ENCODE results near the gene NCAM1. TPM values are rescaled to one million over a fixed set of nuclear protein-coding genes. Genes with fewer than 3 reads are reported as not detected.

The NCAM1 gene
- polyA plus RNA-seq, 1 donor (not counting 4 experiments of a cell fraction or from before 2014, with no cell fraction given): 0.04 TPM

DNA sequence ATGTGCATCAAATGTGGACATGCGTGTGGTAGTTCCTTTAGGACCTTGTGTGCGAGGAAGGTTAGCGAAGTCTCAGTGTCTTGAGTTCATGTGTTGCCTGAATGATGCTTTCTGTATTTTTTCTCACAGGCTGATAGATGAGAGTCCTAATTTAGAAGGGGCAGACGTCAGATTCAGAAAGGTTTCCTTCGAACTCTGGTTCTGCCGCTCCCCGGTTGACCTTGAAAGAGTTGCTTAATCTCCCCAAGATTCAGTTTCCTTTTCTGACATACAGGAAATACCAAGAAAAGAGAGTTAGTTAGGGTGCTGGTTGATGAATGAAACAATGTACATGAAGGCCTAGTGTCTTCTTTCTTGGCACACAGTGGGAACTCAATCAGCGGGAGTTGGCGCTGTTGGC is 317.3 kb downstream of the NCAM1 start:
- TF ChIP-seq, protein P1, sequence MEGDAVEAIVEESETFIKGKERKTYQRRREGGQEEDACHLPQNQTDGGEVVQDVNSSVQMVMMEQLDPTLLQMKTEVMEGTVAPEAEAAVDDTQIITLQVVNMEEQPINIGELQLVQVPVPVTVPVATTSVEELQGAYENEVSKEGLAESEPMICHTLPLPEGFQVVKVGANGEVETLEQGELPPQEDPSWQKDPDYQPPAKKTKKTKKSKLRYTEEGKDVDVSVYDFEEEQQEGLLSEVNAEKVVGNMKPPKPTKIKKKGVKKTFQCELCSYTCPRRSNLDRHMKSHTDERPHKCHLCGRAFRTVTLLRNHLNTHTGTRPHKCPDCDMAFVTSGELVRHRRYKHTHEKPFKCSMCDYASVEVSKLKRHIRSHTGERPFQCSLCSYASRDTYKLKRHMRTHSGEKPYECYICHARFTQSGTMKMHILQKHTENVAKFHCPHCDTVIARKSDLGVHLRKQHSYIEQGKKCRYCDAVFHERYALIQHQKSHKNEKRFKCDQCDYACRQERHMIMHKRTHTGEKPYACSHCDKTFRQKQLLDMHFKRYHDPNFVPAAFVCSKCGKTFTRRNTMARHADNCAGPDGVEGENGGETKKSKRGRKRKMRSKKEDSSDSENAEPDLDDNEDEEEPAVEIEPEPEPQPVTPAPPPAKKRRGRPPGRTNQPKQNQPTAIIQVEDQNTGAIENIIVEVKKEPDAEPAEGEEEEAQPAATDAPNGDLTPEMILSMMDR (optimal IDR thresholded peaks at IDR 0.05 in 1 of 3, IDR thresholded peaks at IDR 0.05 in 1 of 3, conservative IDR thresholded peaks at IDR 0.05 in 1 of 3; ENCODE audit: extremely low read depth in 1 of 3, insufficient read depth in 2 of 3, low read length in 3 of 3): no peak
- no peak for TF ChIP-seq EZH2 (IDR thresholded peaks at IDR 0.05; ENCODE audit: low read length)

DNA sequence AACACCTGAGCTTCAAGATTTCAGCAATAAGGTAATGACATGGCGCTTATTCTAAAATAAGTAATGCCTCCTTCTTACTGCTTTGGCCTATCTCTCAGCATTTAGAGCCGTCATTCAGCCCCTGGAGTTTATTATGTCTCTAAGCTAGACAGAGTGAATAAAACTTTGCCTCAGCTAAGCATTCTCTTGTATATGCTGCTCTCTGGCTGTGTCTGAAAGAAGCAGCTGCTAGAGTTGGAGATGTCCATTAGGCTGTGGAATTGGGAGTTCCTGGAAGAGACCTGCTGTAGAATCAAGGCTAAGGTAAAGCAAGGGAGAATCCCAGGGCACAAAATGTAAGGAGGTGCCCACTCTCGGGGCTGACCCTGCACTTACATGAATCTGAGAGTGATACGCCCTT is 317.7 kb downstream of the NCAM1 start:
- Histone ChIP-seq H3K9me3 (ENCODE audit: control insufficient read depth, low read depth, low read length) (no peaks in the 10 kb centered on the region), H3K27me3 (ENCODE audit: control insufficient read depth, extremely low read depth, insufficient read depth, low read length) (no peaks in the 10 kb centered on the region), H3K27ac (ENCODE audit: control insufficient read depth, insufficient read depth, low read length) (no peak overlapping the region), H3K4me1 (ENCODE audit: control insufficient read depth, extremely low read depth, insufficient read depth, low read length) (no peaks in the 10 kb centered on the region), H3K9me1 (ENCODE audit: control insufficient read depth, extremely low read depth, insufficient read depth, low read length) (no peaks in the 10 kb centered on the region), H3K9ac (ENCODE audit: control insufficient read depth, extremely low read depth, insufficient read depth, low read length) (no peak overlapping the region), H3K4me2 (ENCODE audit: control insufficient read depth, extremely low read depth, insufficient read depth, low read depth, low read length) (no peak overlapping the region), H3K79me2 (ENCODE audit: control insufficient read depth, insufficient read depth, low read length) (no peaks in the 10 kb centered on the region), H3K36me3 (ENCODE audit: control insufficient read depth in 2 of 2, extremely low read depth in 1 of 2, insufficient read depth in 2 of 2, low read length in 2 of 2) (no peaks in the 10 kb centered on the region), H3K4me3 (ENCODE audit: control insufficient read depth in 2 of 3, extremely low read depth in 1 of 3, insufficient read depth in 2 of 3, low read depth in 1 of 3, low read length in 3 of 3) (no peak overlapping the region), H2AFZ (ENCODE audit: control insufficient read depth, low read length) (no peak overlapping the region), H4K20me1 (ENCODE audit: control insufficient read depth, extremely low read depth, insufficient read depth, low read length) (no peaks in the 10 kb centered on the region)
- dilution Hi-C loops (cut with MboI; ENCODE audit: extremely low pct_ligation_motif_present, low sequenced_read_pairs): no loop called here
- FAIRE-seq (no peak), DNase-seq (ENCODE audit: low read depth, low spot score) (no peak)
- no peak for TF ChIP-seq EZH2 (IDR thresholded peaks at IDR 0.05; ENCODE audit: low read length)
- TF ChIP-seq, protein P1 (optimal IDR thresholded peaks at IDR 0.05 in 1 of 3, IDR thresholded peaks at IDR 0.05 in 1 of 3, conservative IDR thresholded peaks at IDR 0.05 in 1 of 3; ENCODE audit: extremely low read depth in 1 of 3, insufficient read depth in 2 of 3, low read length in 3 of 3): no peak

More for the DNA sequence above, 317.3 kb downstream of the NCAM1 start:
- DNase-seq (ENCODE audit: low read depth, low spot score) (no peak), FAIRE-seq (no peak)
- H3K4me2 ChIP-seq (ENCODE audit: control insufficient read depth, extremely low read depth, insufficient read depth, low read depth, low read length): no peak overlapping the region
- H3K4me1 ChIP-seq (ENCODE audit: control insufficient read depth, extremely low read depth, insufficient read depth, low read length): no peaks in the 10 kb centered on the region
- no peak overlapping the region for H3K27ac ChIP-seq (ENCODE audit: control insufficient read depth, insufficient read depth, low read length)
- dilution Hi-C loops (cut with MboI; ENCODE audit: extremely low pct_ligation_motif_present, low sequenced_read_pairs): no loop called here
- no peak overlapping the region for H3K4me3 ChIP-seq (ENCODE audit: control insufficient read depth in 2 of 3, extremely low read depth in 1 of 3, insufficient read depth in 2 of 3, low read depth in 1 of 3, low read length in 3 of 3)
- H4K20me1 ChIP-seq (ENCODE audit: control insufficient read depth, extremely low read depth, insufficient read depth, low read length): no peaks in the 10 kb centered on the region
- no peak overlapping the region for H3K9ac ChIP-seq (ENCODE audit: control insufficient read depth, extremely low read depth, insufficient read depth, low read length)
- H3K36me3 ChIP-seq (ENCODE audit: control insufficient read depth in 2 of 2, extremely low read depth in 1 of 2, insufficient read depth in 2 of 2, low read length in 2 of 2): no peaks in the 10 kb centered on the region
- H3K79me2 ChIP-seq (ENCODE audit: control insufficient read depth, insufficient read depth, low read length): no peaks in the 10 kb centered on the region
- no peak overlapping the region for H2AFZ ChIP-seq (ENCODE audit: control insufficient read depth, low read length)
- H3K9me1 ChIP-seq (ENCODE audit: control insufficient read depth, extremely low read depth, insufficient read depth, low read length): no peaks in the 10 kb centered on the region
- no peaks in the 10 kb centered on the region for H3K27me3 ChIP-seq (ENCODE audit: control insufficient read depth, extremely low read depth, insufficient read depth, low read length)
- no peaks in the 10 kb centered on the region for H3K9me3 ChIP-seq (ENCODE audit: control insufficient read depth, low read depth, low read length)
